ENCODE measurements around the gene DAD1. TPM values are rescaled to one million over a fixed set of nuclear protein-coding genes. Genes with fewer than 3 reads are reported as not detected.
A peak's percentile ranks its signal among the peaks of the same experiment; 100 is the strongest.
"Not testable (repeated sequence)": the region's sequence is repeated elsewhere in the genome, so short reads cannot be mapped to it uniquely, and the experiment has no call there.

The DAD1 gene
- total RNA-seq, 4 donors from 2014 or later: 52.0 to 173 (median 123) TPM

- no peak for TF ChIP-seq POLR2A (IDR thresholded peaks at IDR 0.05)
- TF ChIP-seq CTCF (IDR thresholded peaks at IDR 0.05): no peak
- Histone ChIP-seq H3K4me3 (no peak overlapping the region), H3K36me3 (no peaks in the 10 kb centered on the region), H3K4me1 (peaks cover 0 to 7% (median 4%) of the 10 kb centered on the region in 4 donors), H3K27me3 (no peaks in the 10 kb centered on the region), H3K9me3 (no peaks in the 10 kb centered on the region), H3K27ac (no peak overlapping the region)
- no peak for DNase-seq
Observed at GRCh38 chr14:22593601-22594000, 4.6 kb upstream of the DAD1 start.

GRCh38 chr14:22593189-22593588 is 4.2 kb upstream of the DAD1 start:
- no peaks in the 10 kb centered on the region for H3K27me3 ChIP-seq
- no peak for DNase-seq
- no peak overlapping the region for H3K27ac ChIP-seq
- no peak for TF ChIP-seq CTCF (IDR thresholded peaks at IDR 0.05)
- no peak for TF ChIP-seq POLR2A (IDR thresholded peaks at IDR 0.05)
- no peaks in the 10 kb centered on the region for H3K36me3 ChIP-seq
- no peaks in the 10 kb centered on the region for H3K9me3 ChIP-seq
- peaks cover 0 to 11% (median 4%) of the 10 kb centered on the region in 4 donors for H3K4me1 ChIP-seq
- H3K4me3 ChIP-seq: no peak overlapping the region

- Histone ChIP-seq H3K4me1 (peaks cover 0 to 51% (median 4%) of the 10 kb centered on the region in 4 donors), H3K27me3 (no peaks in the 10 kb centered on the region), H3K27ac (peak overlapping the region; percentile 87 to 95 (median 92)), H3K4me3 (peak overlapping the region; percentile 61 to 91 (median 76)), H3K36me3 (no peaks in the 10 kb centered on the region), H3K9me3 (no peaks in the 10 kb centered on the region)
- DNase-seq: no peak
- TF ChIP-seq POLR2A (IDR thresholded peaks at IDR 0.05) (no peak), CTCF (IDR thresholded peaks at IDR 0.05) (no peak)
Observed at GRCh38 chr14:22588526-22589095, 413 bp downstream of the DAD1 start.

GRCh38 chr14:22587677-22588422 is 1.2 kb downstream of the DAD1 start:
- H3K27me3 ChIP-seq, DNase-seq, H3K9me3 ChIP-seq, H3K36me3 ChIP-seq: not testable (repeated sequence)
- Histone ChIP-seq H3K4me3 (peak overlapping the region in 3 of 4 donors; percentile 61 to 91 (median 87)), H3K4me1 (peaks cover 0 to 51% (median 4%) of the 10 kb centered on the region in 4 donors), H3K27ac (peak overlapping the region; percentile 20 to 95 (median 88))

- Histone ChIP-seq H3K4me1 (peaks cover 0 to 51% (median 4%) of the 10 kb centered on the region in 4 donors), H3K27me3 (no peaks in the 10 kb centered on the region), H3K36me3 (no peaks in the 10 kb centered on the region), H3K4me3 (no peak overlapping the region), H3K27ac (no peak overlapping the region), H3K9me3 (no peaks in the 10 kb centered on the region)
- DNase-seq: no peak
- no peak for TF ChIP-seq POLR2A (IDR thresholded peaks at IDR 0.05)
- no peak for TF ChIP-seq CTCF (IDR thresholded peaks at IDR 0.05)
Observed at GRCh38 chr14:22587247-22587646, 1.8 kb downstream of the DAD1 start.

- H3K4me3 ChIP-seq: no peak overlapping the region
- H3K4me1 ChIP-seq: peaks cover 0 to 43% (median 2%) of the 10 kb centered on the region in 4 donors
- TF ChIP-seq POLR2A (IDR thresholded peaks at IDR 0.05) (no peak), CTCF (IDR thresholded peaks at IDR 0.05) (no peak)
Observed at GRCh38 chr14:22583994-22584393, 5.0 kb downstream of the DAD1 start.

More at GRCh38 chr14:22583994-22584393, 5.0 kb downstream of the DAD1 start:
- DNase-seq: no peak
- no peaks in the 10 kb centered on the region for H3K27me3 ChIP-seq
- H3K27ac ChIP-seq: peak overlapping the region in 1 of 4 donors; percentile 21
- H3K9me3 ChIP-seq: no peaks in the 10 kb centered on the region
- no peaks in the 10 kb centered on the region for H3K36me3 ChIP-seq
